Gastroesophageal sphincter (tissue), 3 donors: Measurements from ENCODE around the gene OTUD1.

Source experiments
- POLR2A ChIP-seq, 2 donors: fragments of 450-650 bp; IDR thresholded peaks; one replicate each; pipeline ENCODE4 v1.6.1; 2017; ENCODE audit warnings: antibody characterized with exemption in 2 of 2, mild to moderate bottlenecking in 2 of 2, moderate library complexity in 1 of 2
- TF ChIP-seq, protein P1 (sequence below), 4 experiments: fragments of 200-600 bp in 2 of 4; fragments of 450-650 bp in 2 of 4; sonication (generic) in 1 of 4; IDR thresholded peaks; one replicate each; pipeline ENCODE4 v1.5.1; 2017 to 2019; ENCODE audit warnings: antibody characterized with exemption in 4 of 4, mild to moderate bottlenecking in 2 of 4, moderate library complexity in 2 of 4

DNA sequence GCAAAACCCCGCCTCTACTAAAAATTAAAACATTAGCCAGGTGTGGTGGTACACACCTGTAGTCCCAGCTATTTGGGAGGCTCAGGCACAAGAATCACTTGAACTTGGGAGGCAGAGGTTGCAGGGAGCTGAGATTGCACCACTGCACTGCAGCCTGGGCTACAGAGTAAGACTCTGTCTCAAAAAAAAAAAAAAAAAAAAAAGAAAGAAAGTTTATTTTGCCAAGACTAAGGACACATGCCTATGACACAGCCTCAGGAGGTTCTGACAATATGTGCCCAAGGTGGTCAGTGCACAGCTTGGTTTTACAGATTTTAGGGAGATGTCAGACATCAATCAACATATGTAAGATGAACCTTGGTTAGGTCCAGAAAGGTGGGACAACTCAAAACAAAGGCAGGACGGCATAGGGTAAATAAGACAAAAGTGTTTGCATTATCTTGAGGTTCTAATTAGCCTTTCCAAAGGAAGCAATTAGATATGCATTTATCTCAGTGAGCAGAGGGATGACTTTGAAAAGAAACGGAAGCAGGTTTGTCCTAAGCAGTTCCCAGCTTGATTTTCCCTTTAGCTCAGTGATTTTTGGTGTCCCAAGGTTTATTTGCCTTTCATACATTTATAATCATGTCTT, 20.7 kb upstream of the OTUD1 start:
- TF ChIP-seq, protein P1, sequence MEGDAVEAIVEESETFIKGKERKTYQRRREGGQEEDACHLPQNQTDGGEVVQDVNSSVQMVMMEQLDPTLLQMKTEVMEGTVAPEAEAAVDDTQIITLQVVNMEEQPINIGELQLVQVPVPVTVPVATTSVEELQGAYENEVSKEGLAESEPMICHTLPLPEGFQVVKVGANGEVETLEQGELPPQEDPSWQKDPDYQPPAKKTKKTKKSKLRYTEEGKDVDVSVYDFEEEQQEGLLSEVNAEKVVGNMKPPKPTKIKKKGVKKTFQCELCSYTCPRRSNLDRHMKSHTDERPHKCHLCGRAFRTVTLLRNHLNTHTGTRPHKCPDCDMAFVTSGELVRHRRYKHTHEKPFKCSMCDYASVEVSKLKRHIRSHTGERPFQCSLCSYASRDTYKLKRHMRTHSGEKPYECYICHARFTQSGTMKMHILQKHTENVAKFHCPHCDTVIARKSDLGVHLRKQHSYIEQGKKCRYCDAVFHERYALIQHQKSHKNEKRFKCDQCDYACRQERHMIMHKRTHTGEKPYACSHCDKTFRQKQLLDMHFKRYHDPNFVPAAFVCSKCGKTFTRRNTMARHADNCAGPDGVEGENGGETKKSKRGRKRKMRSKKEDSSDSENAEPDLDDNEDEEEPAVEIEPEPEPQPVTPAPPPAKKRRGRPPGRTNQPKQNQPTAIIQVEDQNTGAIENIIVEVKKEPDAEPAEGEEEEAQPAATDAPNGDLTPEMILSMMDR (IDR thresholded peaks at IDR 0.05), result no peak
- TF ChIP-seq POLR2A (IDR thresholded peaks at IDR 0.05), result no peak
